ENCODE data around the gene VPS4A.

VPS4A gene

DNA sequence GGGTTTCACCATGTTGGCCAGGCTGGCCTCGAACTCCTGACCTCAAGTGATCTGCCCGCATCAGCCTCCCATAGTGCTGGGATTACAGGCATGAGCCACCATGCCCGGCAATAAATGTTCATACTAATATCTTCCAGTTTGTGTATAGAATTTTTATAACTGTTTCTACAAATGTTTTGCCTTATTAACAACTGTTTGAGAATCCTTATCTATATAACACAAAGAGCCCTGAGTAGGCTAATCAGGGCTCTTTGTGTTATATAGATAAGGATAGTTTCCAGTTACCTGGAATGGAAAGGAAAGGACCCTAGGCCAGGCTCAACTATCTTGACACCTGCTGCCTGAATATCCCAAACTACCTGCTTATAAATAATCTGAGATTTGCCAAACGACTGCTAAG, 57.7 kb downstream of the VPS4A start:
- TF ChIP-seq CTCF (IDR thresholded peaks at IDR 0.05; ENCODE audit: insufficient read depth, low read length) = no peak
- no peak for TF ChIP-seq GABPA (IDR thresholded peaks at IDR 0.05; ENCODE audit: low read depth)
- no peak for TF ChIP-seq POLR2AphosphoS5 (IDR thresholded peaks at IDR 0.05; ENCODE audit: low read depth)
- TF ChIP-seq SPI1 (IDR thresholded peaks at IDR 0.05; ENCODE audit: borderline replicate concordance, low read depth) = no peak
- TF ChIP-seq, protein P1, sequence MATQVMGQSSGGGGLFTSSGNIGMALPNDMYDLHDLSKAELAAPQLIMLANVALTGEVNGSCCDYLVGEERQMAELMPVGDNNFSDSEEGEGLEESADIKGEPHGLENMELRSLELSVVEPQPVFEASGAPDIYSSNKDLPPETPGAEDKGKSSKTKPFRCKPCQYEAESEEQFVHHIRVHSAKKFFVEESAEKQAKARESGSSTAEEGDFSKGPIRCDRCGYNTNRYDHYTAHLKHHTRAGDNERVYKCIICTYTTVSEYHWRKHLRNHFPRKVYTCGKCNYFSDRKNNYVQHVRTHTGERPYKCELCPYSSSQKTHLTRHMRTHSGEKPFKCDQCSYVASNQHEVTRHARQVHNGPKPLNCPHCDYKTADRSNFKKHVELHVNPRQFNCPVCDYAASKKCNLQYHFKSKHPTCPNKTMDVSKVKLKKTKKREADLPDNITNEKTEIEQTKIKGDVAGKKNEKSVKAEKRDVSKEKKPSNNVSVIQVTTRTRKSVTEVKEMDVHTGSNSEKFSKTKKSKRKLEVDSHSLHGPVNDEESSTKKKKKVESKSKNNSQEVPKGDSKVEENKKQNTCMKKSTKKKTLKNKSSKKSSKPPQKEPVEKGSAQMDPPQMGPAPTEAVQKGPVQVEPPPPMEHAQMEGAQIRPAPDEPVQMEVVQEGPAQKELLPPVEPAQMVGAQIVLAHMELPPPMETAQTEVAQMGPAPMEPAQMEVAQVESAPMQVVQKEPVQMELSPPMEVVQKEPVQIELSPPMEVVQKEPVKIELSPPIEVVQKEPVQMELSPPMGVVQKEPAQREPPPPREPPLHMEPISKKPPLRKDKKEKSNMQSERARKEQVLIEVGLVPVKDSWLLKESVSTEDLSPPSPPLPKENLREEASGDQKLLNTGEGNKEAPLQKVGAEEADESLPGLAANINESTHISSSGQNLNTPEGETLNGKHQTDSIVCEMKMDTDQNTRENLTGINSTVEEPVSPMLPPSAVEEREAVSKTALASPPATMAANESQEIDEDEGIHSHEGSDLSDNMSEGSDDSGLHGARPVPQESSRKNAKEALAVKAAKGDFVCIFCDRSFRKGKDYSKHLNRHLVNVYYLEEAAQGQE (IDR thresholded peaks at IDR 0.05; ENCODE audit: insufficient replicate concordance, low read depth) = no peak
- Histone ChIP-seq H3K4me3 (replicated peaks; ENCODE audit: insufficient read depth, low read length) (no peak overlapping the region), H3K27me3 (ENCODE audit: insufficient read depth, poor library complexity, severe bottlenecking) (no peaks in the 10 kb centered on the region), H3K27ac (replicated peaks) (no peak overlapping the region)
- DNase-seq (ENCODE audit: low read depth in 1 of 2, low spot score in 1 of 2) = no peak

DNA sequence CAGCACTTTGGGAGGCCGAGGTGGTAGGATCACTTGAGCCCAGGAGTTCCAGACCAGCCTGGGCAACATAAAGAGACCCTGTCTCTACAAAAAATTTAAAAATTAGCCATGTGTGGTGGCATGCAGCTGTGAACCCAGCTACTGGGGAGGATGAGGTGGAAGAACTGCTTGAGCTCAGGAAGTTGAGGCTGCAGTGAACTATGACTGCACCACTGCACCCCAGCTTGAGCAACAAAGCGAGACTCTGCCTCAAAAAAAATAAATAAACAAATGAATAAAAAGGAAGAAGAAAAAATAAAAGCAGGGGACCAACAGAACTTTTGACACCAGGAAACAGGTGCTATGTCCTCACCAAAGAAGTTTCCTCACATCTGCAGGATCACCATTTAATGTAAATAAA, 60.4 kb downstream of the VPS4A start:
- DNase-seq (ENCODE audit: low read depth in 1 of 2, low spot score in 1 of 2) = no peak
- no peak for TF ChIP-seq SPI1 (IDR thresholded peaks at IDR 0.05; ENCODE audit: borderline replicate concordance, low read depth)
- TF ChIP-seq GABPA (IDR thresholded peaks at IDR 0.05; ENCODE audit: low read depth) = no peak
- TF ChIP-seq POLR2AphosphoS5 (IDR thresholded peaks at IDR 0.05; ENCODE audit: low read depth) = no peak
- TF ChIP-seq, protein P1 (IDR thresholded peaks at IDR 0.05; ENCODE audit: insufficient replicate concordance, low read depth) = no peak
- no peak overlapping the region for H3K27ac ChIP-seq (replicated peaks)
- H3K4me3 ChIP-seq (replicated peaks; ENCODE audit: insufficient read depth, low read length) = no peak overlapping the region
- H3K27me3 ChIP-seq (ENCODE audit: insufficient read depth, poor library complexity, severe bottlenecking) = no peaks in the 10 kb centered on the region

DNA sequence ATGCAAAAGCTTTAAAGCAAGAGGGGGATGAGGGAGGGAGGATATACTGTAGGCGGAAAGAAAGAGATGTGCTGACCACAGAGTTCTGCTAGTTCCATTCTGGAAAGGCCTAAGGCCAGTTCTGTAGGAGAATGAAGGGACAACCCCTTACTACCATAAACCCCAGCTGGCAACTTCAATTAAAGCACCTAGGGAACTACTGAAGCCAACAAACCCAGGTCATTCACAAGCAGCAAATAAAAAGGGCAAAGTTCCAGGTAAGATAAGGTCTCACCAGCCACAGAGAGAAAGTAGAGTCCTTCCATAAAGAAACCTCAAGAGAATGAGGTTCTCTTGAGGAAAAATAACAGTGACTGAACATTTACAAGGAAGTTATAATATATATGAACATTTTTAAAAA, 61.9 kb downstream of the VPS4A start:
- TF ChIP-seq CTCF (IDR thresholded peaks at IDR 0.05; ENCODE audit: insufficient read depth, low read length) (no peak), SPI1 (IDR thresholded peaks at IDR 0.05; ENCODE audit: borderline replicate concordance, low read depth) (no peak), POLR2AphosphoS5 (IDR thresholded peaks at IDR 0.05; ENCODE audit: low read depth) (no peak), GABPA (IDR thresholded peaks at IDR 0.05; ENCODE audit: low read depth) (no peak)
- TF ChIP-seq, protein P1 (IDR thresholded peaks at IDR 0.05; ENCODE audit: insufficient replicate concordance, low read depth) = no peak
- Histone ChIP-seq H3K27me3 (ENCODE audit: insufficient read depth, poor library complexity, severe bottlenecking) (no peaks in the 10 kb centered on the region), H3K4me3 (replicated peaks; ENCODE audit: insufficient read depth, low read length) (no peak overlapping the region), H3K27ac (replicated peaks) (no peak overlapping the region)
- DNase-seq (ENCODE audit: low read depth in 1 of 2, low spot score in 1 of 2) = no peak

Data from HL-60 (cell line).